ENCODE data around the gene PAQR8. TPM values are rescaled to one million over a fixed set of nuclear protein-coding genes. Genes with fewer than 3 reads are reported as not detected.

PAQR8 gene
- total RNA-seq, 1 donor from 2014 or later = 4.4 TPM

GRCh38 chr6:52324189-52324588, 37.8 kb upstream of the PAQR8 start:
- Histone ChIP-seq H3K4me3 (ENCODE audit: low read depth, low read length) (no peak overlapping the region), H3K27me3 (ENCODE audit: control insufficient read depth, insufficient read depth, low read length) (no peaks in the 10 kb centered on the region), H3K36me3 (ENCODE audit: control insufficient read depth, insufficient read depth, low read length) (no peaks in the 10 kb centered on the region)
- DNase-seq (ENCODE audit: low read depth) = no peak
- TF ChIP-seq CTCF (IDR thresholded peaks at IDR 0.05; ENCODE audit: insufficient read depth, low read length, poor library complexity, severe bottlenecking) = no peak

GRCh38 chr6:52325695-52326471, 36.1 kb upstream of the PAQR8 start:
- no peak for DNase-seq (ENCODE audit: low read depth)
- H3K27me3 ChIP-seq (ENCODE audit: control insufficient read depth, insufficient read depth, low read length) = no peaks in the 10 kb centered on the region
- H3K36me3 ChIP-seq (ENCODE audit: control insufficient read depth, insufficient read depth, low read length) = no peaks in the 10 kb centered on the region
- no peak overlapping the region for H3K4me3 ChIP-seq (ENCODE audit: low read depth, low read length)
- TF ChIP-seq CTCF (IDR thresholded peaks at IDR 0.05; ENCODE audit: insufficient read depth, low read length, poor library complexity, severe bottlenecking) = no peak

GRCh38 chr6:52326540-52327364, 35.2 kb upstream of the PAQR8 start:
- no peak overlapping the region for H3K4me3 ChIP-seq (ENCODE audit: low read depth, low read length)
- H3K36me3 ChIP-seq (ENCODE audit: control insufficient read depth, insufficient read depth, low read length) = no peaks in the 10 kb centered on the region
- no peak for DNase-seq (ENCODE audit: low read depth)
- H3K27me3 ChIP-seq (ENCODE audit: control insufficient read depth, insufficient read depth, low read length) = no peaks in the 10 kb centered on the region
- no peak for TF ChIP-seq CTCF (IDR thresholded peaks at IDR 0.05; ENCODE audit: insufficient read depth, low read length, poor library complexity, severe bottlenecking)

- DNase-seq (ENCODE audit: low read depth) = no peak
- TF ChIP-seq CTCF (IDR thresholded peaks at IDR 0.05; ENCODE audit: insufficient read depth, low read length, poor library complexity, severe bottlenecking) = no peak
These were observed 33.7 kb upstream of the PAQR8 start for GRCh38 chr6:52328303-52328662.

GRCh38 chr6:52328729-52329128, 33.2 kb upstream of the PAQR8 start:
- no peak for TF ChIP-seq CTCF (IDR thresholded peaks at IDR 0.05; ENCODE audit: insufficient read depth, low read length, poor library complexity, severe bottlenecking)
- Histone ChIP-seq H3K27me3 (ENCODE audit: control insufficient read depth, insufficient read depth, low read length) (no peaks in the 10 kb centered on the region), H3K36me3 (ENCODE audit: control insufficient read depth, insufficient read depth, low read length) (no peaks in the 10 kb centered on the region), H3K4me3 (ENCODE audit: low read depth, low read length) (no peak overlapping the region)
- no peak for DNase-seq (ENCODE audit: low read depth)

More at GRCh38 chr6:52328303-52328662, 33.7 kb upstream of the PAQR8 start:
- no peaks in the 10 kb centered on the region for H3K27me3 ChIP-seq (ENCODE audit: control insufficient read depth, insufficient read depth, low read length)
- H3K36me3 ChIP-seq (ENCODE audit: control insufficient read depth, insufficient read depth, low read length) = no peaks in the 10 kb centered on the region
- no peak overlapping the region for H3K4me3 ChIP-seq (ENCODE audit: low read depth, low read length)
